GM21529 (cell line): ENCODE results near the gene RBPMS2.
A peak's percentile ranks its signal among the peaks of the same experiment; 100 is the strongest.
"Not testable (repeated sequence)": the region's sequence is repeated elsewhere in the genome, so short reads cannot be mapped to it uniquely, and the experiment has no call there.

ENCODE experiments used
- ATAC-seq: cut with Tn5 transposase; IDR thresholded peaks from one replicate; pipeline ENCODE4 v1.9.1; 2021; ENCODE audit not compliant: unreplicated experiment

The RBPMS2 gene

GRCh38 chr15:64775551-64776401, at the start of gene RBPMS2:
RBPMS2 (minus strand) TSS chr15:64775589; CDS start chr15:64775319, 270 bp downstream.
- ATAC-seq, result no peak

- peak; percentile 6 for ATAC-seq
Measured at GRCh38 chr15:64824929-64825430, 49.6 kb upstream of the RBPMS2 start.

- no peak for ATAC-seq
Measured at GRCh38 chr15:64816452-64816851, 41.1 kb upstream of the RBPMS2 start.

- ATAC-seq, result not testable (repeated sequence)
Measured at GRCh38 chr15:64814965-64815364, 39.6 kb upstream of the RBPMS2 start.

- not testable (repeated sequence) for ATAC-seq
Measured at GRCh38 chr15:64814283-64814682, 38.9 kb upstream of the RBPMS2 start.

- no peak for ATAC-seq
Measured at GRCh38 chr15:64813075-64813474, 37.7 kb upstream of the RBPMS2 start.

GRCh38 chr15:64810497-64811326, 35.3 kb upstream of the RBPMS2 start:
- no peak for ATAC-seq

- no peak for ATAC-seq
Measured at GRCh38 chr15:64809649-64810496, 34.5 kb upstream of the RBPMS2 start.

- no peak for ATAC-seq
Measured at GRCh38 chr15:64808785-64809453, 33.5 kb upstream of the RBPMS2 start.

- ATAC-seq, result no peak
Measured at GRCh38 chr15:64807751-64808222, 32.4 kb upstream of the RBPMS2 start.

GRCh38 chr15:64807051-64807749, 31.8 kb upstream of the RBPMS2 start:
- no peak for ATAC-seq

- no peak for ATAC-seq
Measured at GRCh38 chr15:64806509-64806908, 31.1 kb upstream of the RBPMS2 start.

GRCh38 chr15:64804619-64805018, 29.2 kb upstream of the RBPMS2 start:
- no peak for ATAC-seq

GRCh38 chr15:64803526-64803925, 28.1 kb upstream of the RBPMS2 start:
- ATAC-seq, result no peak

GRCh38 chr15:64800476-64800875, 25.1 kb upstream of the RBPMS2 start:
- no peak for ATAC-seq

- ATAC-seq, result not testable (repeated sequence)
Measured at GRCh38 chr15:64798905-64799304, 23.5 kb upstream of the RBPMS2 start.

GRCh38 chr15:64795921-64796320, 20.5 kb upstream of the RBPMS2 start:
- not testable (repeated sequence) for ATAC-seq

- not testable (repeated sequence) for ATAC-seq
Measured at GRCh38 chr15:64795299-64795698, 19.9 kb upstream of the RBPMS2 start.

GRCh38 chr15:64792282-64792681, 16.9 kb upstream of the RBPMS2 start:
- no peak for ATAC-seq
